Neuronal stem cell (in vitro differentiated cells): ENCODE results near the gene FMN2.

Source experiments
- DNase-seq: peaks from one replicate; pipeline ENCODE4 v3.0.0-alpha.2; 2013; ENCODE audit warnings: low spot score
- H2AFZ ChIP-seq: one replicate; pipeline ENCODE4 v1.6.1; 2013; ENCODE audit warnings: mild to moderate bottlenecking, low read length, inconsistent platforms
- H2AK5ac ChIP-seq: 2 replicates; pipeline ENCODE4 v1.6.1; 2013; ENCODE audit warnings: low read depth, mild to moderate bottlenecking, inconsistent platforms, low read length, moderate library complexity, mixed read lengths
- H2BK120ac ChIP-seq: 2 replicates; pipeline ENCODE4 v1.6.1; 2013; ENCODE audit warnings: low read depth, mild to moderate bottlenecking, inconsistent platforms, low read length, moderate library complexity, mixed read lengths
- H2BK12ac ChIP-seq: one replicate; pipeline ENCODE4 v1.6.1; 2013; ENCODE audit warnings: low read length, inconsistent platforms
- H2BK15ac ChIP-seq: 2 replicates; pipeline ENCODE4 v1.6.1; 2013; ENCODE audit warnings: mild to moderate bottlenecking, low read length, inconsistent platforms, mixed read lengths
- H2BK5ac ChIP-seq: one replicate; pipeline ENCODE4 v1.6.1; 2013; ENCODE audit warnings: inconsistent platforms, mild to moderate bottlenecking, low read length, moderate library complexity
- H3K14ac ChIP-seq: one replicate; pipeline ENCODE4 v1.6.1; 2013; ENCODE audit warnings: low read length, inconsistent platforms
- H3K18ac ChIP-seq: 2 replicates; pipeline ENCODE4 v1.6.1; 2013; ENCODE audit warnings: low read length, inconsistent platforms
- H3K23ac ChIP-seq: 2 replicates; pipeline ENCODE4 v1.6.1; 2013; ENCODE audit warnings: low read depth, mild to moderate bottlenecking, mixed read lengths, low read length, inconsistent platforms; ENCODE audit not compliant: poor library complexity
- H3K27ac ChIP-seq: replicated peaks from 3 replicates; pipeline ENCODE4 v1.5.1; 2013; ENCODE audit warnings: low read length, inconsistent platforms
- H3K27me3 ChIP-seq, 3 experiments: 2 replicates each; pipeline ENCODE4 v1.6.1; 2013; ENCODE audit warnings: low read length in 3 of 3, mild to moderate bottlenecking in 2 of 3, inconsistent platforms in 1 of 3, low read depth in 1 of 3, mixed read lengths in 1 of 3, moderate library complexity in 1 of 3; ENCODE audit not compliant: control insufficient read depth in 3 of 3, insufficient read depth in 3 of 3
- H3K36me3 ChIP-seq, 2 donors: replicated peaks in 1 of 2; 2 replicates each; pipeline ENCODE4 v1.6.1; 2013; ENCODE audit warnings: low read length in 2 of 2; ENCODE audit not compliant: control insufficient read depth in 2 of 2, insufficient read depth in 2 of 2
- H3K4ac ChIP-seq: 2 replicates; pipeline ENCODE4 v1.6.1; 2013; ENCODE audit warnings: inconsistent platforms, mild to moderate bottlenecking, low read length, moderate library complexity
- H3K4me1 ChIP-seq, 2 donors: 1 replicate in 1 of 2; 2 replicates in 1 of 2; pipeline ENCODE4 v1.6.1; 2013; ENCODE audit warnings: low read length in 2 of 2, low read depth in 1 of 2; ENCODE audit not compliant: control insufficient read depth in 2 of 2, insufficient read depth in 1 of 2
- H3K4me2 ChIP-seq: one replicate; pipeline ENCODE4 v1.6.1; 2013; ENCODE audit warnings: mild to moderate bottlenecking, low read length, inconsistent platforms; ENCODE audit not compliant: insufficient read depth, poor library complexity, severe bottlenecking
- H3K4me3 ChIP-seq, 2 donors: 2 replicates each; pipeline ENCODE4 v1.5.1; 2013; ENCODE audit warnings: low read length in 2 of 2, mild to moderate bottlenecking in 2 of 2, inconsistent platforms in 1 of 2, moderate library complexity in 1 of 2
- H3K79me1 ChIP-seq: one replicate; pipeline ENCODE4 v1.6.1; 2013; ENCODE audit warnings: low read depth, mild to moderate bottlenecking, inconsistent platforms, low read length, moderate library complexity
- H3K9ac ChIP-seq: one replicate; pipeline ENCODE4 v1.6.1; 2013; ENCODE audit warnings: mild to moderate bottlenecking, low read depth, low read length, inconsistent platforms; ENCODE audit not compliant: poor library complexity
- H3K9me3 ChIP-seq, 2 donors: replicated peaks in 1 of 2; 2 replicates each; pipeline versions ENCODE3 to v1.6.1; 2013; ENCODE audit warnings: low read length in 2 of 2, mild to moderate bottlenecking in 2 of 2, inconsistent platforms in 1 of 2, low read depth in 1 of 2, mixed read lengths in 1 of 2, moderate library complexity in 1 of 2; ENCODE audit not compliant: control insufficient read depth in 2 of 2, insufficient read depth in 1 of 2
- H4K8ac ChIP-seq: one replicate; pipeline ENCODE4 v1.6.1; 2013; ENCODE audit warnings: low read depth, mild to moderate bottlenecking, inconsistent platforms, low read length, moderate library complexity
- H4K91ac ChIP-seq: one replicate; pipeline ENCODE4 v1.6.1; 2013; ENCODE audit warnings: low read length, low read depth, mild to moderate bottlenecking, inconsistent platforms; ENCODE audit not compliant: poor library complexity
- WGBS, 2 donors: extraction: QIAGEN DNeasy Blood & Tissue Kit; methylation state at CpG; one replicate each; pipeline ENCODE4 v1.1.7; 2013; ENCODE audit warnings: missing lambda C conversion rate in 2 of 2, mixed read lengths in 1 of 2; ENCODE audit not compliant: insufficient read length in 2 of 2, insufficient replicate concordance in 1 of 2; ENCODE audit errors: extremely low coverage in 2 of 2; 5-methylcytosine and 5-hydroxymethylcytosine counted together

Gene FMN2

GRCh38 chr1:240356568-240356967 is 264.9 kb downstream of the FMN2 start:
- WGBS, 2 donors: no CpG with 5 or more reads among the region's 1 CpG

GRCh38 chr1:240362046-240362445 is 270.4 kb downstream of the FMN2 start:
- H3K9me3 ChIP-seq: no peaks in the 10 kb centered on the region
- no peak overlapping the region for H4K91ac ChIP-seq
- H2AK5ac ChIP-seq: no peak overlapping the region
- H3K79me1 ChIP-seq: no peaks in the 10 kb centered on the region
- H2BK120ac ChIP-seq: no peak overlapping the region
- no peak overlapping the region for H2BK12ac ChIP-seq
- no peak overlapping the region for H3K4me3 ChIP-seq
- no peak overlapping the region for H4K8ac ChIP-seq
- no peak overlapping the region for H3K14ac ChIP-seq
- no peak overlapping the region for H2AFZ ChIP-seq
- no CpG with 5 or more reads among the region's 5 CpGs for WGBS, 2 donors
- H3K36me3 ChIP-seq: peaks cover 0 to 14% of the 10 kb centered on the region in 2 donors
- no peaks in the 10 kb centered on the region for H3K27me3 ChIP-seq
- no peaks in the 10 kb centered on the region for H3K4me1 ChIP-seq
- no peak overlapping the region for H3K27ac ChIP-seq
- H2BK5ac ChIP-seq: no peak overlapping the region
- H3K23ac ChIP-seq: no peak overlapping the region
- H3K9ac ChIP-seq: no peak overlapping the region
- no peak for DNase-seq
- no peak overlapping the region for H2BK15ac ChIP-seq
- H3K4ac ChIP-seq: no peak overlapping the region
- no peak overlapping the region for H3K18ac ChIP-seq
- H3K4me2 ChIP-seq: no peak overlapping the region

More at GRCh38 chr1:240356568-240356967, 264.9 kb downstream of the FMN2 start:
- Histone ChIP-seq H4K8ac (no peak overlapping the region), H3K14ac (no peak overlapping the region), H3K4me1 (no peaks in the 10 kb centered on the region), H3K9me3 (no peaks in the 10 kb centered on the region), H3K36me3 (peaks cover 0 to 10% of the 10 kb centered on the region in 2 donors), H2AFZ (no peak overlapping the region), H2BK12ac (no peak overlapping the region), H3K4me2 (no peak overlapping the region), H4K91ac (no peak overlapping the region), H3K18ac (no peak overlapping the region), H2BK120ac (no peak overlapping the region), H3K27me3 (no peaks in the 10 kb centered on the region), H2BK5ac (no peak overlapping the region), H3K9ac (no peak overlapping the region), H3K4ac (no peak overlapping the region), H3K27ac (no peak overlapping the region), H2AK5ac (no peak overlapping the region), H3K4me3 (no peak overlapping the region), H3K23ac (no peak overlapping the region), H2BK15ac (no peak overlapping the region), H3K79me1 (no peaks in the 10 kb centered on the region)
- DNase-seq: no peak

DNA sequence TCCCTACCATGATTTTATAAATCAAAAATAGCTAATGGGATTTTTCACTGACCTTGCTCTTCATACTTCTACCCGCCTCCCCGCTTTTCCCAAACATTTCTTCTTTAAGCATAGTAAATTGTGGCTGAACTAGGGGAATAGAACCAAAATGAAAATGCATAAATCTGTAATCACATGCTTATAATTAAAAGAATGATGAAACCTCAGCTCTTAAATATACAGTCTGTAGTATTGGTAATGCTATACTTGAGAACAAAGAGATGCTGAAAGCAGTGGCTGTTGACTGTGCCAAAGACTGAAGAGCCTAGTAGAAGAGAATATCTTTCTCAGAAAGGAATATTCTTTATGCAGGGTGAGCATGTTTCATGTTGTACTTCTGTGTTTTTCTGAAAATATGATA is 271.1 kb downstream of the FMN2 start:
- H3K4me3 ChIP-seq: no peak overlapping the region
- WGBS, 2 donors: no CpG with 5 or more reads among the region's 2 CpGs

DNA sequence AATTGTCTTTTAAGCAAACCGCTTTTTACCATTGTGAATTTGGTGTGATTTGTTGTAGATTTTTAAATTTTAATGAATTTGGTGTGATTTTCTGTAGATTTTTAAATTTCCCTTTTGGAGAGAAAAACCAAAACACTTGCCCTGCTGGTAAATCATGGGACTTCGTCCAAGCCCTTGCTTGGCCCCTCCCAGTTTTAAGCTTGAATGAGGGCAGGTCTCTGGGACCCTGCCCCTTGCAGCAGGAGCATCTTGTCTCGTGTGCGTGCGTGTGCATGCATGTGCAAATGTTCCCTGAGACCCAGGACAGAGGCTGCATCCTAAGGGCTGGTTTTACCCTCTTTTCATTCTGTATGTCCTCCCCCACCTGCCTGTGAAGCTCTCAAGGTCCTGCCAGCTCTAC is 271.6 kb downstream of the FMN2 start:
- no peak overlapping the region for H4K8ac ChIP-seq
- no peaks in the 10 kb centered on the region for H3K4me1 ChIP-seq
- no peak overlapping the region for H3K9ac ChIP-seq

More for the DNA sequence above, 271.1 kb downstream of the FMN2 start:
- H3K36me3 ChIP-seq: peaks cover 0 to 13% of the 10 kb centered on the region in 2 donors
- DNase-seq: no peak
- H3K9me3 ChIP-seq: no peaks in the 10 kb centered on the region
- no peak overlapping the region for H2AFZ ChIP-seq
- no peak overlapping the region for H3K23ac ChIP-seq
- no peak overlapping the region for H4K91ac ChIP-seq
- no peaks in the 10 kb centered on the region for H3K4me1 ChIP-seq
- no peak overlapping the region for H3K9ac ChIP-seq
- no peak overlapping the region for H3K18ac ChIP-seq
- no peak overlapping the region for H3K14ac ChIP-seq
- H3K4ac ChIP-seq: no peak overlapping the region
- H3K27ac ChIP-seq: no peak overlapping the region
- H3K79me1 ChIP-seq: no peaks in the 10 kb centered on the region
- H2BK5ac ChIP-seq: no peak overlapping the region
- H3K27me3 ChIP-seq: no peaks in the 10 kb centered on the region
- H2BK12ac ChIP-seq: no peak overlapping the region
- H3K4me2 ChIP-seq: no peak overlapping the region
- no peak overlapping the region for H4K8ac ChIP-seq
- H2AK5ac ChIP-seq: no peak overlapping the region
- H2BK120ac ChIP-seq: no peak overlapping the region
- H2BK15ac ChIP-seq: no peak overlapping the region

More for the DNA sequence above, 271.6 kb downstream of the FMN2 start:
- WGBS, 2 donors: no CpG with 5 or more reads among the region's 5 CpGs
- Histone ChIP-seq H2AK5ac (no peak overlapping the region), H3K4me3 (no peak overlapping the region), H3K36me3 (peaks cover 0 to 13% of the 10 kb centered on the region in 2 donors), H3K4ac (no peak overlapping the region), H3K27ac (no peak overlapping the region), H3K18ac (no peak overlapping the region), H4K91ac (no peak overlapping the region), H3K79me1 (no peaks in the 10 kb centered on the region), H3K14ac (no peak overlapping the region), H2BK120ac (no peak overlapping the region), H3K23ac (no peak overlapping the region), H3K27me3 (no peaks in the 10 kb centered on the region), H2BK12ac (no peak overlapping the region), H2AFZ (no peak overlapping the region), H3K9me3 (no peaks in the 10 kb centered on the region), H2BK15ac (no peak overlapping the region), H2BK5ac (no peak overlapping the region), H3K4me2 (no peak overlapping the region)
- DNase-seq: no peak
